Measurements from ENCODE around the gene KRT82.

DNA sequence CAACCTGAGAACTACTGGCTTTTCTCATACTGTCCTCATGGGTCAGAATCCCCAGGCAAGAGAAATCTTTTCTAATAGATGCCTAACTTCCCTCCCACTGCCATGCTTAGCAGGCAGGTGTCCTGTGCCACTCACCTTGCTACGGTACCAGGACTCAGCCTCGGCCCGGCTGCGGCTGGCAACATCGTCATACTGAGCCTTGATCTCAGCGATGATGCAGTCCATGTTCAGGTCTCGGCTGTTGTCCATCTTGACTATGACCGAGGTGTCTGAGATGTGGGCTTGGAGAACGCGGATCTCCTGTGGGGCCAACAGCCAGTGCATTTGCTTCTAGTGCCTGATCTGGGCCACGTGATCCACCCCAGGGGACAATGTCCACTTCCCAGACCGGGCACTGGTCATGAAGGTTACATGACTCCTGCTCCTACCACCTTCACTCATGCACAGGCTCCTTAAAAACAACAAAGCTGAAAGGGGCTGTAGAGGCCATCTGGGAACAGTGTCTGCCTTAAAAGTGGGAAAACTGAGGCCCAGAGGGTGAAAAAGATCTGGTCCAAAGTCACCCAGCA, 42.9 kb downstream of the KRT82 start:
- TF ChIP-seq SIN3A (IDR thresholded peaks at IDR 0.05; ENCODE audit: borderline replicate concordance, insufficient read depth, low read length) (no peak), TAF1 (IDR thresholded peaks at IDR 0.05; ENCODE audit: borderline replicate concordance, insufficient read depth, low read length) (no peak)
- TF ChIP-seq, protein P1, sequence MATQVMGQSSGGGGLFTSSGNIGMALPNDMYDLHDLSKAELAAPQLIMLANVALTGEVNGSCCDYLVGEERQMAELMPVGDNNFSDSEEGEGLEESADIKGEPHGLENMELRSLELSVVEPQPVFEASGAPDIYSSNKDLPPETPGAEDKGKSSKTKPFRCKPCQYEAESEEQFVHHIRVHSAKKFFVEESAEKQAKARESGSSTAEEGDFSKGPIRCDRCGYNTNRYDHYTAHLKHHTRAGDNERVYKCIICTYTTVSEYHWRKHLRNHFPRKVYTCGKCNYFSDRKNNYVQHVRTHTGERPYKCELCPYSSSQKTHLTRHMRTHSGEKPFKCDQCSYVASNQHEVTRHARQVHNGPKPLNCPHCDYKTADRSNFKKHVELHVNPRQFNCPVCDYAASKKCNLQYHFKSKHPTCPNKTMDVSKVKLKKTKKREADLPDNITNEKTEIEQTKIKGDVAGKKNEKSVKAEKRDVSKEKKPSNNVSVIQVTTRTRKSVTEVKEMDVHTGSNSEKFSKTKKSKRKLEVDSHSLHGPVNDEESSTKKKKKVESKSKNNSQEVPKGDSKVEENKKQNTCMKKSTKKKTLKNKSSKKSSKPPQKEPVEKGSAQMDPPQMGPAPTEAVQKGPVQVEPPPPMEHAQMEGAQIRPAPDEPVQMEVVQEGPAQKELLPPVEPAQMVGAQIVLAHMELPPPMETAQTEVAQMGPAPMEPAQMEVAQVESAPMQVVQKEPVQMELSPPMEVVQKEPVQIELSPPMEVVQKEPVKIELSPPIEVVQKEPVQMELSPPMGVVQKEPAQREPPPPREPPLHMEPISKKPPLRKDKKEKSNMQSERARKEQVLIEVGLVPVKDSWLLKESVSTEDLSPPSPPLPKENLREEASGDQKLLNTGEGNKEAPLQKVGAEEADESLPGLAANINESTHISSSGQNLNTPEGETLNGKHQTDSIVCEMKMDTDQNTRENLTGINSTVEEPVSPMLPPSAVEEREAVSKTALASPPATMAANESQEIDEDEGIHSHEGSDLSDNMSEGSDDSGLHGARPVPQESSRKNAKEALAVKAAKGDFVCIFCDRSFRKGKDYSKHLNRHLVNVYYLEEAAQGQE (IDR thresholded peaks at IDR 0.05; ENCODE audit: insufficient read depth in 1 of 2, low read depth in 2 of 2, low read length in 2 of 2): no peak
